HG03442 (cell line): ENCODE results near the gene THUMPD3.
A peak's percentile ranks its signal among the peaks of the same experiment; 100 is the strongest.

Experiments used
- ATAC-seq: cut with Tn5 transposase; IDR thresholded peaks from one replicate; pipeline ENCODE4 v1.9.1; 2021; ENCODE audit warnings: mild to moderate bottlenecking, moderate library complexity; ENCODE audit not compliant: unreplicated experiment

Gene THUMPD3

GRCh38 chr3:9352917-9353752 lies 9.7 kb upstream of the THUMPD3 start:
- peak; percentile 55 for ATAC-seq

DNA sequence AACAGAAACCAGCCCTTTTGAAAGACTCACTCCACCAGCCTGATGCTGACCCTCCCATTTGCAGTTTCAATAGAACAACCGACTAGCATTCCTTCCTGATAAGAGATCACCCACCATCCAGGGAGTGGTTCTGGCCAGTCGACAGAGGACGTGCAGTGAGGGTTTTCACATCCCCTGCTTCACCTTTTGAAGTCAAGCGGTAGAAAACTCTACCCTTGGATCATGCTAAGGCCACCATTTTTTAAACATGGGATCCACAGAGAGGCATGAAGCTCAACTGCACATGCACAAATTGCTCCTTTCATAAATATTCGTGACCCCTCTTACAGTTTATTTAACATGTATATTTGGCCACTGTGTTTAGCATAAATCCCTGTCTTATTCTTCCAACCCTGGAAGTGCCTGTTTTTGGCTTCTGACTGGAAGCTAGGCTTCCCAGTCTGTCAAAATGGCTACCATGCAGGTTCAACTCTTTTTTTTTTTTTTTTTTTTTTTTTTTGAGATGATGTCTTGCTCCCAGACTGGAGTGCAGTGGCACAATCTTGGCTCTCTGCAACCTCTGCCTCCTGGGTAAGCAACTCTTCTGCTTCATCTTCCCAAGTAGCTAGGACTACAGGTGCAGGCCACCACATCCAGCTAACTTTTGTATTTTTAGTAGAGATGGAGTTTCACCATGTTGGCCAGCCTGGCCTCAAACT lies 1.0 kb upstream of the THUMPD3 start:
- ATAC-seq: no peak

GRCh38 chr3:9369508-9369907 lies 6.7 kb downstream of the THUMPD3 start:
- no peak for ATAC-seq

DNA sequence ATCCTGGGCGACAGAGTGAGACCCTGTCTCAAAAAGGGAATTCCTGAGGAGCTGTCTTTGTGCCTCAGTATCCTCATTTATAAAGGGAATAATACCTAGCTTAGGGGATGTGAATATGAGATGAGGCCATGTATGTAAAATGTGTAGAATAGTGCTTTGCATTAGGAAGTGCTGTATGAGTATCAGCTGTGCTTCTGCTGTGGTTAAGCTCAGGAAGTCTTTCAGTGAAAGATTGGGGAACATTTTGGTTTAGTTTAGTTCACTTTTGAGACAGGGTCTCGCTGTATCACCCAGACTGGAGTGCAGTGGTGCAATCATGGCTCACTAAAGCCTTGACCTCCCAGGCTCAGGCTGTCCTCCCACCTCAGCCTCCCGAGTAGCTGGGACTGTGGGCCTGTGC lies 10.6 kb downstream of the THUMPD3 start:
- ATAC-seq: no peak

GRCh38 chr3:9377981-9378380 lies 15.1 kb downstream of the THUMPD3 start:
- ATAC-seq: no peak

DNA sequence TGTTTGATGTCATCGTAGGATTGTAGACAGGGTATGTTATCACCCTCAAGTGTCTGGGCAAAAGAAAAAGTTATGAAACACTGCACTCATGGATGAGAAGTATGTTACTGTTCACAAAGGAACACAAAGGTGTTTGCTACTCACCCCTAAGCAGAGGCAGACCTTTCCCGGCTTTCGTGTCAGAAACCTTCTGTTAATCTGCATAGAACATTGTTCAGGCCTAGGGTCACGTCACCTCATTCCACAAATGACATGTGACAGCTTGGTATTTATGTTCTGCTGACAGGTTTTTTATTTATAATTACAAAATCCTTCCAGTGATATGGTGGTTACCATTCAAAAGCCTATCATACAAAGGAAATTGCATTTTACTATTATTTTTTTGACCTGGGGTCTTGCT lies 16.5 kb downstream of the THUMPD3 start:
- no peak for ATAC-seq

DNA sequence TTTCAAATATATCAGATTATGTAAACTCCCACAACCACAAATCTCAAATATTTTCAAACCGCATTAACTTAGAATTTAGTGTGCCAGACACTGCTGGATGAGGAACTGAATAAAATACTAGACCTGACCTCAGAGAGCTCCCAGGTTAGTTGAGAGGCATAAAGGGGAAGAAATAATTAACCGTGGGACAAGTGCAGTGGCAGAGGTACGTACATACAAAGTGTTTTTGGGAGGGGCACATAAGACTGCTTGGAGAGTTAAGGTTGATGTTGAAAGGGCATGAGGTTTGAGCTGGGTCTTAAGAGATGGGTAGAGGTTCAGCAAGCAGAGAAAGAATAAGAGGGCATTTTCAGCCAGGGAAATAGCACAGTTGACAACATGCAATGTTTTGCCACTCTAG lies 17.2 kb downstream of the THUMPD3 start:
- ATAC-seq: no peak

DNA sequence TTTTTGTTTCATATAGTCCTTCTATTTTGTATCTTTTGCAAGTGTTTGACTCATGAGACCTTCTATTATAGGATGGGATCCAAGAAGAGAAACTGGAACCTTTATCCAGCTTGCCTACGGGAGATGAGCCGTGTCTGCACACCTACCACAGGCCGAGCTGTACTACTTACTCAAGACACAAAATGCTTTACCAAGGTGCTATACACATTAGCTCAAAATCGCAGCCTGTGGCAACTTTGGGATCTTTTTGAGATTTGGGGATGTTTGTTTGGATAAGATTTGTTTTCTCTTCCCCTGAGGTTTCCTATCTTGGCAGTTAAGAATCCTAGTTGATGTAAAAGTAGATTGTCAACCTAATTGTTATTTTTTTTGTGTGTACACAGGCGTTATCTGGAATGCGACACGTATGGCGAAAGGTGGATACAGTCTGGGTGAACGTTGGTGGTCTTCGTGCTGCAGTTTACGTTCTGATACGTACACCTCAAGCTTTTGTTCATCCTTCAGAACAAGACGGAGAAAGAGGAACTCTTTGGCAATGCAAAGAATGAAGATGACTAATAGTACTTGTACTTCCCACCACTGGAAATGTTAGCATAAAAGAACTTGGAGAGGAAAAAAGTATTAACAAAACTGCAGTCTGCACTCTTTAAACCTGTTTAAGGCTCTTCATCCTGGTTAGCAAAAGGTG lies 21.4 kb downstream of the THUMPD3 start:
- no peak for ATAC-seq

- no peak for ATAC-seq
Measured at GRCh38 chr3:9385187-9386077, 22.6 kb downstream of the THUMPD3 start.

DNA sequence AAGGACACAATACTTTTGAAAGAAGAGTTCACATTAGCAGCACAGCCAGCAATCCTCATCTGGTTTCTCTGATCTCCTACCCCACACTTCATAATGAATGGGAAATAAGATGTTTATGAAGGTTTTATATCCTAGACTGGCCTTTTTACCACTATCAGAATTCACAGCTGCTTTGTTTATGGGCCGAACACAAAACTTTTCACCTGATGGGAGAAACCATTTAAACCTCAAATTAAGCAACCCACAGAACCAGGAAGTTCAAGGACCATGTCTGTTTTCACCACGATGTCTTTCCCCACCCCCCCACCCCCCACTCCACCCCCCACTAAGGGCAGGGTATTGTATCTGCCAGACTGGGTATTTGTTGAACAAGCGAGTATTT lies 23.2 kb downstream of the THUMPD3 start:
- no peak for ATAC-seq

DNA sequence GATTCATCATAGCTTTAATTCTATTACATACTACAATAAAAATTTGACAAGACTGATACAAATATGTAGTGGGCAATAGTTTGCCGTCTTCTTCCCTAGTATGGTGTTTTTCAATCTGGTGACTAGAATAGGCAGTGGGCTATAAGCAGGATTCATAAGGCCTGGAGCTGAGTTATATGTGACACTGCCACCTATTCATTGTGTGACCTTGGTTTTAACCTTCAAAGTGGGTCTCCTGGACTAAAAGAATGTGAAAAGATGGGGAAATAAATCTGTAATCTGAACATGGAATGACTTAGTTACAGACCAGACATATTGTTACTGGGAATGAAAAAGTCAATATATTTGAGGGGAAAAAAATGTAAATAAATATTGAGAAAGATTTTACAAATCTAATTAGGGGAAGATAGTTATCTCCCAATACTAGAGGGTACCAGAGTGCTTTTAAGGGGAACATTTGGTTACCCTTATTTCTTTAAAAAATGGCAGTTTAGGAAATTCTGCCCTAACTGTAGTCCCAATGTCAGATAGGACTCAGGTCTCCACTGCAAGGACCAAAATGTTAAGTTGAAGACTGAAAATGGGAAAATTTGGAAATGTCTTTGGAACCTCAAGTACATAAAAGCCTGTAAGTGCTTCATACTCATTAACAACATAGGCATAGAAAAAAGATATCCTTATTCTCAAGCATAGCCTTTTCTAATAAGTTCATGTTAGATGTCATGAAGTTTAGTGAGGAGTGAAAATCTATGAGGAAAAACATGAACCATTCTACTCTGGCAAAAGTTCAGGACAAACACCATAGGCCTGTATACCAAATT lies 23.9 kb downstream of the THUMPD3 start:
- no peak for ATAC-seq

DNA sequence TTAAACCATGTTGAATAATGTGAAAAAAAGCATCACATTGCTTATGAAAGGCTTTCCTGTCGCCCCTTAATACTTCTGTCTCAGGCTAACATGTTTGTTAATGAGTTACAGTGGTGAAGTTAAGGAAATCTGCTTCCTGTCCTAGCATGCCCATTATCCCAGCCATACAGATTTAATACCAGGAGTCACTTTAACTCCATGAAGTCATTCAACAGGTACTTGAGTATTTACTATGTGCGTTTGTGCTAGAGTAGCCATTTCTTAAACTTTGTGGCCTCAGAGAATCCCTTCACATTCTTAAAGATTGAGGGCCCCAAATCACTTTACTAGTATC lies 24.4 kb downstream of the THUMPD3 start:
- ATAC-seq: no peak

DNA sequence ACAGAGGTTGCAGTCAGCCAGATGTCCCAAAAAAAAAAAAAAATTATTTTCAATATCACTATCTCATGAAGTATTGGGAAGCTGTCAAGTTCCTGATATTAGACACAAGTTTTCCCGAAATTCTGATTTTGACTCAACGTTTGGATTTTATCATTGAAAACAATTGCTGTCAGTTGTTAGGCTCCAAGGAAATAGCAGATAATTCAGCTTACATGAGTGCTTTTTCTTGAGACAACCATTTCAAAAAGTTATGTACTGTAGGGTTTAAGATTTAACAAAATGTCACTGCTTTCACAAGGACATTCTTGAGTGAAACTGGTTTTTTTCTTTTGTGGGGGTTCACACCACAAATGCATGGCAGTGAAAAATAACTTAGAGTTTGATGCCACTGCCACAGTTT lies 25.3 kb downstream of the THUMPD3 start:
- ATAC-seq: no peak

- no peak for ATAC-seq
Measured at GRCh38 chr3:9388562-9389272, 25.9 kb downstream of the THUMPD3 start.

GRCh38 chr3:9390265-9390888 lies 27.5 kb downstream of the THUMPD3 start:
- no peak for ATAC-seq

DNA sequence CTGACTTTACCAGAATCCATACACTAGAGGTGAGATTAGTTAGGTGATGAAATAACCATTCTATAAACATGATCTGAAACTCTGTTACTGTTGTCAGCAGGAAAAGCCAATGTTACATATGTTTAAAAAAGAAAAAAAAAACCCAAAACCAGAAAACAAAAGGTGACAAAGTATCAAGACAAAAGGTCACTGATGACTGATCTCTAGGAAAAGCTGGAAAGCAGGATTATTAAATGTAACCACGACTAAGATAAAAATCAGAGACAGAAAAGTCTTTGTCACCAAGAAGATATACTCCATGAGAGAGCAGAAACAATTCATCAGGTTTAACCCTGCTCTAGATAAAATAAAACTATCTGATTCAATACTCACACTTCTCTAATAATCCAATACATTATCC lies 29.2 kb downstream of the THUMPD3 start:
- no peak for ATAC-seq

GRCh38 chr3:9395570-9396300 lies 32.9 kb downstream of the THUMPD3 start:
- no peak for ATAC-seq

GRCh38 chr3:9396301-9396631 lies 33.4 kb downstream of the THUMPD3 start:
- ATAC-seq: peak; percentile 21
